ENCODE measurements around the gene RTL1. TPM values are rescaled to one million over a fixed set of nuclear protein-coding genes. Genes with fewer than 3 reads are reported as not detected.

Gene RTL1
- total RNA-seq, 1 donor from 2014 or later = not detected

- intact Hi-C loops (cut with micrococcal nuclease) = no loop called here
Observed at GRCh38 chr14:100866666-100867630, 36.6 kb downstream of the RTL1 start.

DNA sequence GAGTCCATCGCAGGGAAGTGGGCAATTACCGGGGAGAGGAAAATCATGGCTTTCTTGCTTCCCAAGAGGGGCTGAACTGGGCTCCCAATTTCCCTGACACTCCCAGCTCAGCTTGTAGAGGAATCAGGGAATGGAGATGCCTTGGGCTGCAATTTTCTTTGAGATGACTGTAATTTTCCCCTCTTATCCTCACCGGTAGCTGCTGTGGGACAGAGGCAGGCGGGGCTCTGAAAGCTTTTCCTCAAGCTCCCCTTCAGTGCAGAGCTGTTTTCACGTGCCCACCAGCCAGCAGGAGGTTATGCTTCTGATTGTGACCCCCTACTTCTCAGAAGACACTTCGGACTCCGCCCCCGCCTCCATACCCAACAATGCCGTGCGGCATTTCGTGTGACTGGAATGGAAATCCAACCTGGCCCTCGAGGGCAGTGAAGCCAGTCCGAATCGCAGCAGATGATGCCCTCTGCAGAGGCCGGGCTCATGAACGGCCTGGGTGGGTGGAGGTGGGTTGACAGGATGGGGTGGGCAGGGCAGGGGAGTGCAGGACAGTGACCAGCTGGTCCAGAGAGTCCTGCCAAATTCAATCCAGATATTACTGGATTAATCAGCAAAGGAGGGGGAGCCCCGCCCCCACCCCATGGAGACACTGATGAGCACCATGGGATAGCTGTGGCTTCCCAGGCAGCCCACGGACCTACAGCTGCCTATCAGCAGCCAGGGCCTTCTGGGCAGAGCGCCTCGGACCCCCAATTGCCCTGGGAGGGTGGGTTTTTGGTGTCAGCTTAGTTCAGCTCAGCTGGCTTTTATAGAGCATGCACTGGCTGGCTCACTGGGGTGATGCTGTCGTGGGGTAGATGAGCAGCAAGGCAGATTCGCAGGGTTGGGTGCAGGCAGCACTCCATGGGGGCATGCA, 37.6 kb downstream of the RTL1 start:
- intact Hi-C loops (cut with micrococcal nuclease) = no loop called here

DNA sequence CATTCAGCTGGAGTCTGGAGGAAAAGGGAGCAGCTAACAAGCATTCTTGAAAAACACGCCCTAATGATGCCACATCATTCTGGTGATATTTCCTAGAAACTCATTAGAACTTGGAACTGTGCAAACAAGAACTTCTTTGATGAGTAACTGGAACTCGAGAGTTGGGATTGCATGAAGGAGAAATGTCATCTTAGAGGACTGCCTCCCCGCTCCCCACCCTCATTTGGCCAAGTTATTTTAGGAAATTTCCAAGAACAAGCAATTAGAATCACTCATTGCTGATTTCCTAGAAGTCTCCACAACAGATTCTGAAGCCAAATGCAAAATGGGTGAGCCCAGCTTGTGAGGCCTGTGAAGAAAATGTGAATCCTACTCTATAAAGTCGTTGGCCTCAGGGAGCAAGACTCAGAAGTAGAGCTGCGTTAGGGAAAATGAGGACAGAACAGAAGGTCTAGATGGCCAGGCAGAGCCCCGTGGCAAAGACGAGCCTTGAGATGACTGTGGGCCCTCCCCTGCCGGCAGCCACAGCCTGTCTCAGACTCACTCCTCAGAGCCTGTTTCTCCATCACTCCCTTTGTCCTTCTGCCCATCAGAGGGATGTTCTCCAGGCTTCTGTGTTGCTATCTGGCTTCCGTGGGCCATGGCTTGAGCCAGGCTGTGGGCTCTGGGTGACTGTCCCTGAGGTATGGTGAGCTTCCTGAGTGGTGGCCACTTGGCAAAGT, 38.4 kb downstream of the RTL1 start:
- intact Hi-C loops (cut with micrococcal nuclease) = no loop called here

- intact Hi-C loops (cut with micrococcal nuclease) = no loop called here
Observed at GRCh38 chr14:100864206-100864605, 39.3 kb downstream of the RTL1 start.

GRCh38 chr14:100862793-100863192, 40.7 kb downstream of the RTL1 start:
- intact Hi-C loops (cut with micrococcal nuclease) = no loop called here

DNA sequence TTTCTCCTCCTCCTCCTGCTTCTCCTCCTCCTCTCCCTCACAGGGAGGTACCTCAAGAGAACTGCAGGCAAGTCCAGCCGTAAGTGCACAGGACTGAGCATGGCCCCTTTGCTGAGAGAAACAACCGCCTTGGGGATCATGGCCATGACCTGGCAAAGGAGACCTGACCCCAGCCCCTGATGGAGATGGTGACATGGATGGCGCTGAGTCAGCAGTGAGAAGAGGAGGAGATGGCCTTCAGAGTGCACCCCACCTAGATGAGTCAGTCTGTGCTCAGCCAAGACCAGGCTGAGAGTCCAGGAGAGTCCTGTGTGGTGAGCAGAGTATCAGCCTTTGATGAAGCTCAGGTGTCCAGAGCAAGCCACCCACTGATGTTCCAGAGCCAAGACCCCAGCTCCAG, 41.2 kb downstream of the RTL1 start:
- intact Hi-C loops (cut with micrococcal nuclease) = no loop called here

DNA sequence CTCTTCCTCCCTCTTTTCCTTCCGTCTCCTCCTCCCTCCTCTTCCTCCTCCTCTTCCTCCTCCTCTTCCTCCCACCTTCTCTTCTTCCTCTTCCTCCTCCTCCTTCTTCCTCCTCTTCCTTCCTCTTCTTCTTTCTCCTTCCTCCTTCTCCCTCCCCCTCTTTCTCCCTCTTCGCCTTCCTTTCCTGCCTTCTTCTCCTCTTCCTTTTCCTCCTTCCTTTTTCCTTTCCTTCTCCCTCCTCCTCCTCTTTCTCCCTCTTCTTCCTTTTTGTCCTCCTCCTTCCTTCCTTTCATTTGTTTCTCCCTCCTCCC, 41.6 kb downstream of the RTL1 start:
- intact Hi-C loops (cut with micrococcal nuclease) = no loop called here

GRCh38 chr14:100861188-100861936, 42.2 kb downstream of the RTL1 start:
- intact Hi-C loops (cut with micrococcal nuclease) = no loop called here

GRCh38 chr14:100860556-100861187, 42.9 kb downstream of the RTL1 start:
- intact Hi-C loops (cut with micrococcal nuclease) = no loop called here

DNA sequence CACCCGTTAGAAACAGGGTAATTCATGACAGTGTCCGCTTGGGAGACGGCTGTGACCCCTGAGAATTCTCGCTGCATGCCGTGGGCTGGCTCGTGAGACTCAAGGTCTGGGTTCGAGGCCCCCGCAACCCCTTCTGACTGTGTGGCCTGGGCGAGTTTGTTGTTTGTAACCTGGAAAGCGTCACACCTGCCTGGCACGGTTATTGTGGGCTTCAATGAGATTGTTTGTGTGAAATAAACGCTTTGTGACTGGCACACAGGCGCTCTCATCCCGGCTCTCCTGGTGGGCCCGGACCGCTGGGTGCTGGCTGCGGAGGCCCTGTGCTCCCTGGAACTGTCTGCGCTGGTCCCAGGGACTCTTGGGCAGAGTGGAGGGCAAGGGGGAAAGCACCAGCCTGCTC, 43.7 kb downstream of the RTL1 start:
- intact Hi-C loops (cut with micrococcal nuclease) = loop anchor here (10.0 kb wide), 1 partner anchor 375 kb away; no protein-coding TSS in a partner anchor

DNA sequence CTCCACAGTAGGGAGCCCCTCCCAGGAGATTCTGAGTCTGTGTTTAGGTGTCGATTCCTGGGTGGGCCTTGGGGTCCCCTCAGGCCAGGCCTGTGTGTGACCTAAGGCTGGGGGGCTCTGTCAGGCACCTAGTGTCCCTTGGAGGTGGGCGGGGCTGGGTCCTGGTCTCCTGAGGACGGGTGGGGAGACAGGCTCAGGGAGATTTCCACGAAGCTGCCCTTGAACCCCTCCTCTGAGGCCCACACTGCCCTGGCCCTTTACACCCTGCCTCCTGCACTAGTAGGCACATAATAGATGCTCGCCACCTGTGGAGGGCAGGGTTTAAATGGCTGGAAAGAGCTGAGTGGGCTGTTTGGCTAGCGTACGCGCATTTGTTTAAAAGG, 44.7 kb downstream of the RTL1 start:
- intact Hi-C loops (cut with micrococcal nuclease) = loop anchor here (10.0 kb wide), 1 partner anchor 376 kb away; no protein-coding TSS in a partner anchor

DNA sequence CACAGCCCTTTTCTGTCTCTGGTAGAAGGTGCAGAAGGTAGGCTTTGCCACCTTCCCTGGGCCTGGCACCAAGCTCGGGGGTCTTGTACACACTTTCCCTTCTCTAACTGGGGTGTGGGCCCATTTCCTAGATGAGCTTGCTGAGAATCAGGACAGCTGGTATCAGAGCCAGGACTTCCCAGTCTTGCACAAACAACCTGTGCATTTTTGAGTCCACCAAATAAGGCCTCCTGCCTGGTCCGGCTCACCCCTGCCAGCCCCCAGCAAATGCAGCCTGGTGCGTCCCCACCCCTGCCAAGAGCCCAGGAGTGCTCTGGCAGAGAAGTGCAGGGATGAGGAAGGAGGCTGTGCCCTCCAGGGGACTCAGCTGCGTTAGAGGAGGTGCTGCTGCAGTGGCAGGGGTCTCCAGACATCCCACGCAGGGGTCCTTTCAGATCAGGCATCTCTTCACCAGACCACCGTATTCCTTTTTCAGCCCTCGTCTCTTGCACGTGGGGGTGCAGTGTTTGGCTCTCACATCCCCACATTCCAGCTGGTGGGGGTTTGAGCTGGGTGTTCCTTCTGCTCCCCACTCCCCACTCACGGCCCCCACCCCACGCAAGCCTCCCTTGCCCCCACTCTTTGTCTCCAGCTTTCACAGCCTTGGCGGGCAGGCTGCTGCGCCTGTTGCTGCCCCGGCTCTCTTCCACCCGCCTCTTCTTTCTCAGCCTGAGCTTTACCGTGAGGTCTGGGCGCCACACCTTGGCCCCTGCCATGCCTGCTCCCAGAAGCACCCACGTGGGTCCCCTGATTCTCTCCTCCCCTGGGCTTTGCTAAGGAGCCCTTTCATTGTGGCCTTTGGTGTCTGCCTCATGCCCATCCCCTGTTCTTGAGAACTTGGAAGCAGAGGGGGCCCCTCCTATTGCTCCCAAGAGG, 45.3 kb downstream of the RTL1 start:
- intact Hi-C loops (cut with micrococcal nuclease) = loop anchor here (10.0 kb wide), 1 partner anchor 377 kb away; no protein-coding TSS in a partner anchor

GRCh38 chr14:100857233-100857922, 46.1 kb downstream of the RTL1 start:
- intact Hi-C loops (cut with micrococcal nuclease) = loop anchor here (10.0 kb wide), 1 partner anchor 377 kb away; no protein-coding TSS in a partner anchor

- intact Hi-C loops (cut with micrococcal nuclease) = loop anchor here (10.0 kb wide), 1 partner anchor 378 kb away; no protein-coding TSS in a partner anchor
Observed at GRCh38 chr14:100856056-100856950, 47.2 kb downstream of the RTL1 start.

- intact Hi-C loops (cut with micrococcal nuclease) = loop anchor here (10.0 kb wide), 1 partner anchor 379 kb away; no protein-coding TSS in a partner anchor
Observed at GRCh38 chr14:100855256-100855930, 48.1 kb downstream of the RTL1 start.

- intact Hi-C loops (cut with micrococcal nuclease) = loop anchor here (10.0 kb wide), 1 partner anchor 380 kb away; no protein-coding TSS in a partner anchor
Observed at GRCh38 chr14:100854435-100854834, 49.1 kb downstream of the RTL1 start.

Data from T-helper 2 cell treated with Interferon-gamma antibody and Interleukin-4, amounts not matched to agents 100 ng/mL and 5 ng/mL, for 36 hours (primary cell).